Measurements from ENCODE around the gene KLHL2. TPM values are rescaled to one million over a fixed set of nuclear protein-coding genes. Genes with fewer than 3 reads are reported as not detected.

The KLHL2 gene
- total RNA-seq, 4 donors from 2014 or later = 3.6 to 7.9 (median 6.4) TPM

- DNase-seq (no peak), ATAC-seq (no peak)
- in situ Hi-C loops (cut with MboI; ENCODE audit: low sequenced_read_pairs in 4 of 4) = loop anchor here in 1 of 4 donors (25.0 kb wide), 1 partner anchor 227 kb away; no protein-coding TSS in a partner anchor
- Histone ChIP-seq H3K27ac (no peak overlapping the region), H3K4me1 (no peaks in the 10 kb centered on the region), H3K36me3 (no peaks in the 10 kb centered on the region), H3K27me3 (no peaks in the 10 kb centered on the region), H3K9me3 (no peaks in the 10 kb centered on the region), H3K4me3 (no peak overlapping the region)
- intact Hi-C loops (cut with DNase I; ENCODE audit: low total_unique reads) = no loop called here
- TF ChIP-seq POLR2A (IDR thresholded peaks at IDR 0.05) (no peak), CTCF (IDR thresholded peaks at IDR 0.05 in 4 of 5, conservative IDR thresholded peaks at IDR 0.05 in 1 of 5) (no peak)
Measured at GRCh38 chr4:165364452-165365080, 157.2 kb downstream of the KLHL2 start.

- Histone ChIP-seq H3K9me3 (no peaks in the 10 kb centered on the region), H3K4me3 (no peak overlapping the region), H3K36me3 (no peaks in the 10 kb centered on the region), H3K27me3 (no peaks in the 10 kb centered on the region), H3K4me1 (no peaks in the 10 kb centered on the region), H3K27ac (no peak overlapping the region)
- intact Hi-C loops (cut with DNase I; ENCODE audit: low total_unique reads) = no loop called here
- ATAC-seq (no peak), DNase-seq (no peak)
- TF ChIP-seq CTCF (IDR thresholded peaks at IDR 0.05 in 4 of 5, conservative IDR thresholded peaks at IDR 0.05 in 1 of 5) (no peak), POLR2A (IDR thresholded peaks at IDR 0.05) (no peak)
- in situ Hi-C loops (cut with MboI; ENCODE audit: low sequenced_read_pairs in 4 of 4) = loop anchor here in 1 of 4 donors (25.0 kb wide), 1 partner anchor 230 kb away; no protein-coding TSS in a partner anchor
Measured at GRCh38 chr4:165367040-165367439, 159.7 kb downstream of the KLHL2 start.

- TF ChIP-seq POLR2A (IDR thresholded peaks at IDR 0.05) (no peak), CTCF (IDR thresholded peaks at IDR 0.05 in 4 of 5, conservative IDR thresholded peaks at IDR 0.05 in 1 of 5) (no peak)
- in situ Hi-C loops (cut with MboI; ENCODE audit: low sequenced_read_pairs in 4 of 4) (loop anchor here in 1 of 4 donors (25.0 kb wide), 1 partner anchor 231 kb away; no protein-coding TSS in a partner anchor), intact Hi-C loops (cut with DNase I; ENCODE audit: low total_unique reads) (no loop called here)
- Histone ChIP-seq H3K9me3 (no peaks in the 10 kb centered on the region), H3K27me3 (no peaks in the 10 kb centered on the region), H3K4me1 (no peaks in the 10 kb centered on the region), H3K36me3 (no peaks in the 10 kb centered on the region), H3K4me3 (no peak overlapping the region), H3K27ac (no peak overlapping the region)
- ATAC-seq (no peak), DNase-seq (no peak)
Measured at GRCh38 chr4:165368114-165368513, 160.8 kb downstream of the KLHL2 start.

GRCh38 chr4:165368567-165368966, 161.2 kb downstream of the KLHL2 start:
- H3K9me3 ChIP-seq = no peaks in the 10 kb centered on the region
- H3K36me3 ChIP-seq = no peaks in the 10 kb centered on the region
- H3K4me3 ChIP-seq = no peak overlapping the region
- no peaks in the 10 kb centered on the region for H3K27me3 ChIP-seq
- intact Hi-C loops (cut with DNase I; ENCODE audit: low total_unique reads) = no loop called here
- H3K27ac ChIP-seq = no peak overlapping the region
- H3K4me1 ChIP-seq = no peaks in the 10 kb centered on the region
- no peak for TF ChIP-seq POLR2A (IDR thresholded peaks at IDR 0.05)
- TF ChIP-seq CTCF (IDR thresholded peaks at IDR 0.05 in 4 of 5, conservative IDR thresholded peaks at IDR 0.05 in 1 of 5) = no peak
- DNase-seq (no peak), ATAC-seq (no peak)
- in situ Hi-C loops (cut with MboI; ENCODE audit: low sequenced_read_pairs in 4 of 4) = loop anchor here in 1 of 4 donors (25.0 kb wide), 1 partner anchor 231 kb away; no protein-coding TSS in a partner anchor
